Measurements from ENCODE around the gene KLK10. TPM values are rescaled to one million over a fixed set of nuclear protein-coding genes. Genes with fewer than 3 reads are reported as not detected.

The KLK10 gene
- total RNA-seq, 4 donors from 2014 or later = not detected

DNA sequence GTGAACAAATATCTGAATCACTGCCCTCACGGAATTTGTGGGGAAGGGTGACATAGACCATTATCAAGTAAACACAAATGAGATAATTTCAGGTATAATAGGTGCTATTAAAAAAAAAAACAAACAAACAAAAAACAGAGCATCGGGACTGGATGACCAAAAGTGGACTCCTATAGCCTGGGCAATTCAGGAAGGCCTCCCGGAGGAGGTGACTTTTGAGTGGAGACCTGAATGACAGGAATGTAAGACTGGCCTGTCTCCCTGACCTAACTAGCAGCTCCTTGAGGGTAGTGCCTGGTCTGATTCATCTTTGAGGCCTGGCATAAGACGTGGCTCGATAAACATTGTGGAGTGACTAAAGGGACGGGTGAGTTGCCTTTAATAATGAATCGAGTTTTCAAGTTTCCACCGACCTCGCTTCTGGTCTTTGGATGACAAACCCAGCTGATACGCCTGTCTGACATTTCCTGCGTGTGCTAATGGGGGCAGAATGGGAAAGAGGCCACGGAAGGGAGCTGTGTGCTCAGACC, 6.8 kb downstream of the KLK10 start:
- no peaks in the 10 kb centered on the region for H3K36me3 ChIP-seq
- no peaks in the 10 kb centered on the region for H3K9me3 ChIP-seq
- H3K4me1 ChIP-seq = peaks cover 4 to 13% (median 10%) of the 10 kb centered on the region in 4 donors
- no peak for DNase-seq (ENCODE audit: extremely low spot score)
- 73% methylated on average over 12 of the region's 12 CpGs for WGBS
- intact Hi-C loops (cut with DNase I) = no loop called here
- H3K27ac ChIP-seq (replicated peaks in 1 of 4) = no peak overlapping the region
- TF ChIP-seq POLR2AphosphoS5 (IDR thresholded peaks at IDR 0.05) = no peak
- TF ChIP-seq CTCF (IDR thresholded peaks at IDR 0.05) = no peak
- no peak for TF ChIP-seq POLR2A (IDR thresholded peaks at IDR 0.05; ENCODE audit: low read depth)
- no peak for TF ChIP-seq EP300 (IDR thresholded peaks at IDR 0.05)
- no peak overlapping the region for H3K4me3 ChIP-seq
- H3K27me3 ChIP-seq = peaks cover 0 to 92% (median 21%) of the 10 kb centered on the region in 4 donors

- no peak overlapping the region for H3K4me3 ChIP-seq
- H3K9me3 ChIP-seq = no peaks in the 10 kb centered on the region
- H3K27ac ChIP-seq (replicated peaks in 1 of 4) = no peak overlapping the region
- no peak for DNase-seq (ENCODE audit: extremely low spot score)
- H3K4me1 ChIP-seq = no peaks in the 10 kb centered on the region
- intact Hi-C loops (cut with DNase I) = no loop called here
- no peaks in the 10 kb centered on the region for H3K36me3 ChIP-seq
- no peak for TF ChIP-seq POLR2AphosphoS5 (IDR thresholded peaks at IDR 0.05)
- no peak for TF ChIP-seq CTCF (IDR thresholded peaks at IDR 0.05)
- no peak for TF ChIP-seq EP300 (IDR thresholded peaks at IDR 0.05)
- TF ChIP-seq POLR2A (IDR thresholded peaks at IDR 0.05; ENCODE audit: low read depth) = no peak
- peaks cover 0 to 83% (median 0%) of the 10 kb centered on the region in 4 donors for H3K27me3 ChIP-seq
- WGBS = 77% methylated on average over 4 of the region's 4 CpGs
These were observed 9.3 kb downstream of the KLK10 start for GRCh38 chr19:51010066-51010795.

DNA sequence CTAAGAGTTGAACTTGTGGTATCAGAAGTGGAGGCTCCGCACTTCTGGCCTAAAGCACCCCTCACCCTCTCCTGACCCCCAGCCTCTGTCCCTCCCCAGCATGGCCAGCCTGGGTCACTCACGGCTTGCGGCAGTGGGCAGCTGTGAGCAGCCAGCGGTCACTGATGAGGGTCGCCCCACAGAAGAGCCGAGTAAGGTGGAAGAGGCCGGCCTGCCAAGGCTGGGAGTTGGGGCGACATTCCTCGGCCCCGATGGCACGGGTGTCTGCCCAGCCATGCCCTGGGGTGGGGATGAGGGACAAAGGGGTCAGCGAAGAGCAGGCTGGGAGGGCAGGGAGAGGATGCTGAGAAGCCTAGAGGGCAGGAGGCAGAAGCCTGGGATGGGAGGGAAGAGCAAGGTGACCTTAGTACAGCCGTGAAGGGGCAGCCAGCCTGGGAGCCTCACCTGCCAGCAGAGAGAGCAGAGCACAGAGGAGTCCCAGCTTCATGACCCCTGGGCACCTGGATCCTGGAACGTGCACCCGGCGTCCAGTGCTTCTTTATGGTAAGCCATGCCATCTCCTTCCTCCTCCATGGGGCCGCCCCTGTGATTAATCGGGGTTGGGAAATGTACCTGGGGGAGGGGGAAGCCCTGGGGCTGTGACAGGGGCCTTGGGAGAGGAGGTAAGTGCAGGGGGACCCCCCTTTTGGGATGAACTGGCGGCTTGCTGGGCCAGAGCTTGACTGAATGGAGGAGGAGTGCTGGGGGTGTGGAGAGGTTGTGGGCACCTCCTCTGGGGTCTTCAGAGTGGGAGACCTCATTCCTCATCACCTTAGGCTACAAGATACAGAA, 10.2 kb downstream of the KLK10 start:
- no peak overlapping the region for H3K27ac ChIP-seq (replicated peaks in 1 of 4)
- TF ChIP-seq POLR2A (IDR thresholded peaks at IDR 0.05; ENCODE audit: low read depth) = no peak
- no peak for TF ChIP-seq POLR2AphosphoS5 (IDR thresholded peaks at IDR 0.05)
- TF ChIP-seq EP300 (IDR thresholded peaks at IDR 0.05) = no peak
- no peak for TF ChIP-seq CTCF (IDR thresholded peaks at IDR 0.05)
- intact Hi-C loops (cut with DNase I) = no loop called here
- no peaks in the 10 kb centered on the region for H3K36me3 ChIP-seq
- WGBS = 69% methylated on average over 14 of the region's 19 CpGs
- no peaks in the 10 kb centered on the region for H3K9me3 ChIP-seq
- no peaks in the 10 kb centered on the region for H3K4me1 ChIP-seq
- no peak overlapping the region for H3K4me3 ChIP-seq
- DNase-seq (ENCODE audit: extremely low spot score) = no peak
- peaks cover 0 to 83% (median 0%) of the 10 kb centered on the region in 4 donors for H3K27me3 ChIP-seq

DNA sequence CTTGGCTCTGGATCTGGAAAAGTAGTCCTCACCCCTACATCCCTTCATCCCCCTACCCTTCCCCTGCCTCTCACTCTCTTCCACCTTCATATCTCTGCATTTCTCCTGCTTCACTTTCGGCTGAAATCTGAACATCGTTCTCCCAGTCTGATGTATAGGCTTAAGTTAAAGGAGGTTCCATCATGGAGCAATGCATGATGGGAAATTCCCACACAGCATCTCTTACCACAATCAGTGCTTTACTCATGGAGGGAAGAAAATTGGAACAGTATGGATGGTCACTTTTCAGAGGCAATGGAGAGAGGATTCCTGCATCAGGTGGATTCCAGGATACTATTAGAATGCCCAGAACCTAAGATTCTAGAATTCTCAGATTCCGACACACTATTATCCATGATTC, 12.0 kb downstream of the KLK10 start:
- H3K4me1 ChIP-seq = no peaks in the 10 kb centered on the region
- H3K9me3 ChIP-seq = no peaks in the 10 kb centered on the region
- H3K27me3 ChIP-seq = peaks cover 0 to 83% (median 4%) of the 10 kb centered on the region in 4 donors
- no peak for DNase-seq (ENCODE audit: extremely low spot score)
- 63% methylated on average over 3 of the region's 3 CpGs for whole genome bisulfite sequencing
- no peak overlapping the region for H3K27ac ChIP-seq (replicated peaks in 1 of 4)
- intact Hi-C loops (cut with DNase I) = no loop called here
- TF ChIP-seq POLR2A (IDR thresholded peaks at IDR 0.05; ENCODE audit: low read depth) = no peak
- no peak for TF ChIP-seq EP300 (IDR thresholded peaks at IDR 0.05)
- TF ChIP-seq POLR2AphosphoS5 (IDR thresholded peaks at IDR 0.05) = no peak
- no peak for TF ChIP-seq CTCF (IDR thresholded peaks at IDR 0.05)
- H3K4me3 ChIP-seq = no peak overlapping the region
- H3K36me3 ChIP-seq = no peaks in the 10 kb centered on the region

Data from esophagus muscularis mucosa (tissue), 4 donors.